ENCODE data around the gene AP1AR. TPM values are rescaled to one million over a fixed set of nuclear protein-coding genes. Genes with fewer than 3 reads are reported as not detected.

Gene AP1AR
- total and polyA plus RNA-seq, 2 of the 8 experiments (the other 6 are each of a cell fraction or from before 2014, with no cell fraction given): 5.3 to 27.7 TPM

DNA sequence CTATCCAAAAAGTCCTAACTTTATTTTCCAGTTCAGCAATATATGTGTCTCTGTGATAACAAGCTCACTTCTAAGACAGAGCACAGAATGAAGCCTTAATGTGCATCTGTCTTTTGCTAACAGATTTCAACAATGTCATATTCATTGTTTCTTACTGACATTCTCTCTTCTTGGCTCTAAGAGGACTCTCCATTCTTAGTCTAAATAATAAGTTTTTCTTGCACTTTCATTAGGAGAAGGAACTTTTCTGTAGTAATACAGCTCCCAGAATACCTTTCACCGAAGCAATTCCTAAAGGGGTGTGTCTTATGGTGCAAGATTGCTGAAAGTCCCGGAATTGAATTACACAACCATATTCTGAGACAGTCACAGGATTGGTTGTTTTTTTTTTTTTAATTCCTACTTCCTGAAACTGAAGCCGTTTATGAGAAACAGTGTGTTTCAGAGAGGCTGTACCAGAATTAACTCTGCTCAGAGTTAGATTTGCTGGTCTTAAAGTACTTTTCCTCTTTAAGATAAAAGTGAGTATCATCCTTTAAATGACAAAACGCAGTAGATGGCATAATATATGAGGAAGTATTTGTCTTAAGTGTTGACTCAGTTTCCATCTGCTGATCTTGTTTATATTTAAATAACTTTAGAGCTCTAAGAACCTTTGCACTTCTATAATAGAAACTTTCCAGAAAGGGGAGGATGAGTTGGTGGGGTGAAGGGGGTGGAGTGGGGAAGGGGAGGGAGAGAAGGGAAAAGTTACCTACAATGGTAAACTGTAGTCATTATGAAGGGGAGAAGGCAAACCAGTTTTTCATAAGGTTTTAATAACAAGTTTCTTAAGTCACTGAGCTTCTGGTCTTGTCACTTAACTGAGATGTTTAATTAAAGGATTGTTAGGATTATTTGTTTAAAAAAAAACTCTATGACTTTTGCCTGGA, 65.6 kb downstream of the AP1AR start, which contains the start of gene ALPK1 (continued):
- TF ChIP-seq ZNF274 (IDR thresholded peaks at IDR 0.05; ENCODE audit: borderline replicate concordance, extremely low read depth, low read length): no peak
- no peak for TF ChIP-seq SIRT6 (IDR thresholded peaks at IDR 0.05; ENCODE audit: low read length)
- TF ChIP-seq NRF1 (IDR thresholded peaks at IDR 0.05; ENCODE audit: low read depth, low read length): no peak
- no peak for TF ChIP-seq KDM1A (IDR thresholded peaks at IDR 0.05; ENCODE audit: borderline replicate concordance, low read length)
- TF ChIP-seq EP300 (IDR thresholded peaks at IDR 0.05; ENCODE audit: borderline replicate concordance in 1 of 2, low read depth in 2 of 2, low read length in 2 of 2): no peak
- TF ChIP-seq RNF2 (IDR thresholded peaks at IDR 0.05; ENCODE audit: borderline replicate concordance, low read depth, low read length, missing control alignments, poor library complexity, severe bottlenecking): no peak
